A549 treated with Hydrocortisone at 1 μM for 4 hours (cell line): ENCODE results near the gene GC. TPM values are rescaled to one million over a fixed set of nuclear protein-coding genes. Genes with fewer than 3 reads are reported as not detected.

Source experiments
- total RNA-seq: library from RNA; stranded (reverse); fragments of 200-300 nt; extraction: Qiagen RNA extraction; gene quantifications from 5 replicates; pipeline ENCODE4 v1.2.3, GENCODE V29; 2022

GC gene, protein sequence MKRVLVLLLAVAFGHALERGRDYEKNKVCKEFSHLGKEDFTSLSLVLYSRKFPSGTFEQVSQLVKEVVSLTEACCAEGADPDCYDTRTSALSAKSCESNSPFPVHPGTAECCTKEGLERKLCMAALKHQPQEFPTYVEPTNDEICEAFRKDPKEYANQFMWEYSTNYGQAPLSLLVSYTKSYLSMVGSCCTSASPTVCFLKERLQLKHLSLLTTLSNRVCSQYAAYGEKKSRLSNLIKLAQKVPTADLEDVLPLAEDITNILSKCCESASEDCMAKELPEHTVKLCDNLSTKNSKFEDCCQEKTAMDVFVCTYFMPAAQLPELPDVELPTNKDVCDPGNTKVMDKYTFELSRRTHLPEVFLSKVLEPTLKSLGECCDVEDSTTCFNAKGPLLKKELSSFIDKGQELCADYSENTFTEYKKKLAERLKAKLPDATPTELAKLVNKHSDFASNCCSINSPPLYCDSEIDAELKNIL
- total RNA-seq = not detected in 5 replicates

DNA sequence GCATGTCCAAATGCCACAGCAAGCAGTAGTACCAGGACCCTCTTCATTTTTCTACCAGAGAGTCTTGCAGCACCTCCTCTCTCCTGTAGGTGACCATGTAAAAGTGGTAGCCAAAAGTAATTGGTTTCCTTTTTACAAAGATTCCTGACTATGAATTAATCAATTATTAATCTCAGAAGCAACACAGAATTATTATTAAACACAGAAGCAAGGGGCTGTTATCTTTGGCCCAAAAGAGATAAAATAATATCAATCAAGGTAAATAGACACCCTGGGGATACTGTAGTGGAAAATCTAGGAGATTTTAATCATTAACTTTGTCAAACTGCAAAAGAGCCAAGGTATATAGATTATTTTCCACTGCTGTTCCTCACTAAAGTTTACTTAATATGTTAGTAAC lies at the start of gene GC:
TSS of gene GC (minus strand) at position 108 of the 400 bp plus-strand sequence. CDS start at position 47, 61 bp downstream.

Other genes starting within 250 kb of the GC start
- gene NPFFR2, start 247.9 kb upstream of the GC start, total RNA-seq = not detected in 5 replicates